Bronchial epithelial cell (primary cell): ENCODE results near the gene TSACC. TPM values are rescaled to one million over a fixed set of nuclear protein-coding genes. Genes with fewer than 3 reads are reported as not detected.

Experiments used
- DNase-seq: peaks from one replicate; pipeline ENCODE4 v3.0.0-alpha.2; 2010; ENCODE audit warnings: low read depth
- FAIRE-seq: peaks from 2 replicates; lab custom pipeline; 2011; peaks lifted over from hg19 to GRCh38; lab: Jason Lieb, UNC
- H3K27me3 ChIP-seq: 2 replicates; pipeline ENCODE4 v1.5.1; 2011; ENCODE audit warnings: low read length; ENCODE audit not compliant: control insufficient read depth, insufficient read depth
- H3K36me3 ChIP-seq: 2 replicates; pipeline ENCODE4 v1.5.1; 2011; ENCODE audit warnings: low read length; ENCODE audit not compliant: control insufficient read depth, insufficient read depth
- H3K4me3 ChIP-seq: 2 replicates; pipeline ENCODE4 v1.5.1; 2011; ENCODE audit warnings: mild to moderate bottlenecking, low read depth, low read length, control low read depth
- total RNA-seq: library from RNA; depleted of rRNA; stranded (reverse); fragments of >200 nt; gene quantifications from 2 replicates; pipeline ENCODE4 v1.2.1, GENCODE V29; 2014
- TF ChIP-seq, protein P1 (sequence below): IDR thresholded peaks from 2 replicates; pipeline ENCODE4 v1.5.1; 2011; ENCODE audit warnings: mild to moderate bottlenecking, moderate library complexity, low read length, control low read depth, inconsistent platforms; ENCODE audit not compliant: insufficient read depth, severe bottlenecking

The TSACC gene
- total RNA-seq, 1 donor from 2014 or later = not detected

DNA sequence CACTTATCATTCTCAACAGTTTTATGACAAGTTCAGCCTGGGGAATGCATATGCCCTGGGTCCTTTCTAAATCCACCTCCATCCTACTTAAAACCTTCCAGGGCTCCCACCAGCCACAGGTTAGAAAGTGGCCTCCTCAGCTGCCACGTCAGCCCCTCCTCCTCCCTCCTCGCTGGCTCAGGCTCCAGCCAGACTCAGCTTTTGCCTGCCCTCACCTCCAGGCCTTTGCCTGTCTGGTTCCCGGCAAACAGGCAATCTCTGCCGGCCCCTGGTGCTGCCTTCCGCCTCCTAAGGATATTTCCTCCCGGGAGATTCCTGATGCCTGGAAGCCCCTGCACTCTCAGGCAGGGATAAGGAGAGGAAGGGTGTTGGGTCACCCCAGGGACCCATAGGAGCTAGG is 40.2 kb downstream of the TSACC start:
- Histone ChIP-seq H3K27me3 (peaks cover 2% of the 10 kb centered on the region), H3K4me3 (no peak overlapping the region), H3K36me3 (no peaks in the 10 kb centered on the region)
- TF ChIP-seq, protein P1, sequence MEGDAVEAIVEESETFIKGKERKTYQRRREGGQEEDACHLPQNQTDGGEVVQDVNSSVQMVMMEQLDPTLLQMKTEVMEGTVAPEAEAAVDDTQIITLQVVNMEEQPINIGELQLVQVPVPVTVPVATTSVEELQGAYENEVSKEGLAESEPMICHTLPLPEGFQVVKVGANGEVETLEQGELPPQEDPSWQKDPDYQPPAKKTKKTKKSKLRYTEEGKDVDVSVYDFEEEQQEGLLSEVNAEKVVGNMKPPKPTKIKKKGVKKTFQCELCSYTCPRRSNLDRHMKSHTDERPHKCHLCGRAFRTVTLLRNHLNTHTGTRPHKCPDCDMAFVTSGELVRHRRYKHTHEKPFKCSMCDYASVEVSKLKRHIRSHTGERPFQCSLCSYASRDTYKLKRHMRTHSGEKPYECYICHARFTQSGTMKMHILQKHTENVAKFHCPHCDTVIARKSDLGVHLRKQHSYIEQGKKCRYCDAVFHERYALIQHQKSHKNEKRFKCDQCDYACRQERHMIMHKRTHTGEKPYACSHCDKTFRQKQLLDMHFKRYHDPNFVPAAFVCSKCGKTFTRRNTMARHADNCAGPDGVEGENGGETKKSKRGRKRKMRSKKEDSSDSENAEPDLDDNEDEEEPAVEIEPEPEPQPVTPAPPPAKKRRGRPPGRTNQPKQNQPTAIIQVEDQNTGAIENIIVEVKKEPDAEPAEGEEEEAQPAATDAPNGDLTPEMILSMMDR = no peak
- no peak for FAIRE-seq
- no peak for DNase-seq

DNA sequence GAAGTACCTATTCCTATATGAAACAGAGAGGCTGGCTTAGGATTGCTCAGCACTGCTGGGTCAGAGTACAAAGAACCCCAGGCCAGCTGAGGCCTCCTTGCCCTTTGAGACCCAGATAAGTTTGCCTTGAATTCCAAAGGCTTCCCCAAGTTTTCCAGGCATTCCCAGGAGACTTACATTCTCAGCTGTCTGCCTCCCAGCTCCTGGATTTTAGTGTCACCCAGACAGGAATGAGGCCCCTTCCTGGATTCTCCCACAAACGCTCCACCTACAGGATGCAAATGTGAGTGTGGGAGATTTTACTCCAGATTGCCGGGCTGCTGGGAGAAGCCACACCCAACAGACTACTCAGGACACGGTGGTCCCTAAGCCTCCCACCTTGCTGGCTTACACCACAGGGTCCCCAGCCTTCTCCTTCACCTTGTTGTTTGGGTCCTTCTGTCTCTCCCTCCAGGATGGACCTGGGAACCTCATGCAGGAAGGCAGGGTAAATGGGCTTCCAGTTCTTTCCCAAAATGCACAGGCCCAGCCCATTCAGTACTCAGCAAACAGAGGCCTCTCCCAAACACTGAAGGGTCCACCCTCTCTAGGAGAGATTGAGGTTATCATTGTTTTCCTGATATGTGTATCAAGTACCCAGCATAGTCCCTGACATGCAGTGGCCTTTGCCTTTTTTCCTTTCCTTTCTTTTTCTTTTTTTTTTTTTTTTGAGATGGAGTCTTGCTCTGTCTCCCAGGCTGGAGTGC is 41.3 kb downstream of the TSACC start:
- FAIRE-seq = no peak
- no peaks in the 10 kb centered on the region for H3K36me3 ChIP-seq

DNA sequence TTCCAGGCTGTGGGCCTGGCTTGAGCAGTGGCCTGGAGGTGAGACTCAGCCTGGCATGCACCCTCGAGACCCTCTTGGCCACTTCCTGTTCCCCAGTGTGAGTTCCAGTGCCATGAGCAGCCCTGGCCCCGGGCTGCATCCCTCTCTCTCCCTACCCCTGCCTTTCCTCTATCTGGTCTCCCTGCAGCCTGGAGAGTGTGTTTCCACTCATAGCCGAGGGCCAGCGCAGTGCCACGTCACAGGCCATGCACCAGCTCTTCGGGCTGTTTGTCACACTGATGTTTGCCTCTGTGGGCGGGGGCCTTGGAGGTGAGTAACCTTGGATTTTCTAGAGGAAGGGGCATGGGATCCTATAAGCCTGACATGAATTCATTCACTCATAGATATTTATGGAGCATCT is 44.2 kb downstream of the TSACC start:
- no peak overlapping the region for H3K4me3 ChIP-seq
- DNase-seq (no peak), FAIRE-seq (no peak)
- TF ChIP-seq, protein P1 = no peak
- H3K36me3 ChIP-seq = no peaks in the 10 kb centered on the region
- peaks cover 5% of the 10 kb centered on the region for H3K27me3 ChIP-seq

More for the DNA sequence above, 41.3 kb downstream of the TSACC start:
- Histone ChIP-seq H3K27me3 (no peaks in the 10 kb centered on the region), H3K4me3 (no peak overlapping the region)
- DNase-seq = no peak
- TF ChIP-seq, protein P1 = peak; percentile 2

DNA sequence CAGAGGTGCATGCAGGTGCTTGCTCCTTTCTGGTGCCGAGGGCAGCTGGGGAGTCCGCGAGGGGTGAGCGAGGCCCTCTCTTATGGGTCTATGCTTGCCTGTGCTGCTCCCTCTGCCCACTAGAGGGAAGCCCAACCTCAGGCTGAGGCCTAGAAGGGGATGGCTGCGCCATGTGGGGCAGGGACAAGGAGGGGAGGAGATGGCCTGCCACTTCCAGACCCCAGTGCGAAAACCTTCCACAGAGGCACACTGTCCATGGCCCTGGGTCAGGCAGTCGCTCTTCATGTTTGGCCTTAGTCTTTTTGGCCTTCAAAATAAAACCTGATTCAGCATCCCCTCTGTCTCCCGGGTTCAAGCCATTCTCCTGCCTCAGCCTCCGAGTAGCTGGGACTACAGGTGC is 44.7 kb downstream of the TSACC start:
- Histone ChIP-seq H3K27me3 (peaks cover 9% of the 10 kb centered on the region), H3K4me3 (no peak overlapping the region), H3K36me3 (no peaks in the 10 kb centered on the region)
- FAIRE-seq (no peak), DNase-seq (peak; percentile 36)
- TF ChIP-seq, protein P1 = peak; percentile 95

DNA sequence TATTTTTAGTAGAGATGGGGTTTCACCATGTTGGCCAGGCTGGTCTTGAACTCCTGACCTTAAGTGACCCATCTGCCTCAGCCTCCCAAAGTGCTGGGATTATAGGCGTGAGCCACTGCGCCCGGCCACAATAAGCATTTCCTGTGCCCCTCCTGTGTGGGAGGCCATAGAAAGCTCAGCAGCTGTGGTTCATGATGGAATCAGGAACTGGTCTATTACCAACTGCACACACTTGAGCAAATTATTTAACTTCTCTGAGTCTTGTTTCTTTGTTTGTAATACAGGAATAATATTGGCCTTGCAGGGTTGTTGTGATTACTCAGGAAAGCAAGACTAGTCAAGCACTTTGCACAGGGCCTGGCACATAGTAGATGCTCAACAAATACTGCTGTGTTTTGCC is 45.7 kb downstream of the TSACC start:
- Histone ChIP-seq H3K36me3 (no peaks in the 10 kb centered on the region), H3K27me3 (peaks cover 16% of the 10 kb centered on the region), H3K4me3 (no peak overlapping the region)
- DNase-seq = no peak
- TF ChIP-seq, protein P1 = no peak
- no peak for FAIRE-seq
